GM19395 (cell line): ENCODE results near the gene ZNF497.

Experiments
- ATAC-seq: cut with Tn5 transposase; IDR thresholded peaks from one replicate; pipeline ENCODE4 v1.9.1; 2021; ENCODE audit warnings: mild to moderate bottlenecking, moderate library complexity; ENCODE audit not compliant: unreplicated experiment

ZNF497 gene

GRCh38 chr19:58372311-58373133, 10.0 kb upstream of the ZNF497 start:
- no peak for ATAC-seq

- no peak for ATAC-seq
Observed at GRCh38 chr19:58368561-58369360, 6.2 kb upstream of the ZNF497 start.

GRCh38 chr19:58367698-58368454, 5.3 kb upstream of the ZNF497 start:
- ATAC-seq = no peak

- no peak for ATAC-seq
Observed at GRCh38 chr19:58366585-58367430, 4.3 kb upstream of the ZNF497 start.

- ATAC-seq = no peak
Observed at GRCh38 chr19:58364146-58364545, 1.6 kb upstream of the ZNF497 start.

GRCh38 chr19:58361900-58362271, 665 bp downstream of the ZNF497 start:
- ATAC-seq = peak; percentile 21

GRCh38 chr19:58357481-58358145, 4.9 kb downstream of the ZNF497 start:
- no peak for ATAC-seq

GRCh38 chr19:58356766-58357480, 5.6 kb downstream of the ZNF497 start:
- ATAC-seq = no peak

- no peak for ATAC-seq
Observed at GRCh38 chr19:58355908-58356765, 6.4 kb downstream of the ZNF497 start.

GRCh38 chr19:58355215-58355796, 7.2 kb downstream of the ZNF497 start:
- ATAC-seq = no peak

- no peak for ATAC-seq
Observed at GRCh38 chr19:58354478-58355030, 8.0 kb downstream of the ZNF497 start.

- ATAC-seq = no peak
Observed at GRCh38 chr19:58353717-58354477, 8.7 kb downstream of the ZNF497 start.

GRCh38 chr19:58352760-58353671, 9.5 kb downstream of the ZNF497 start, which contains the start of gene A1BG:
A1BG (minus strand) TSS chr19:58353492; CDS start chr19:58353437, 55 bp downstream.
- no peak for ATAC-seq

GRCh38 chr19:58351990-58352755, 10.4 kb downstream of the ZNF497 start:
- no peak for ATAC-seq

GRCh38 chr19:58351558-58351878, 11.0 kb downstream of the ZNF497 start:
- no peak for ATAC-seq
